IMR-90 (cell line): ENCODE data around the gene PLEKHG2. TPM values are rescaled to one million over a fixed set of nuclear protein-coding genes. Genes with fewer than 3 reads are reported as not detected.

Source experiments
- ATAC-seq: fragments of 200-7000 bp; cut with Tn5 transposase; 2 replicates; pipeline ENCODE4 v1.9.1; 2020; ENCODE audit warnings: low read depth, mild to moderate bottlenecking, moderate library complexity
- BruUV-seq: library from RNA; stranded (reverse); fragments of 400-500 nt; replicated peaks from 2 replicates; lab custom pipeline; 2021; lab: Mats Ljungman, UMichigan
- CTCF ChIA-PET: fragments of 300-600 bp; formaldehyde crosslinking; extraction: SDS; loops from one replicate; lab custom pipeline; 2021; ENCODE audit warnings: antibody characterized with exemption; lab: Yijun Ruan, JAX
- POLR2A ChIA-PET: fragments of 300-600 bp; sonication (Branson Sonifier 250); formaldehyde crosslinking; loops from one replicate; lab custom pipeline; 2022; ENCODE audit warnings: antibody characterized with exemption; ENCODE audit not compliant: unreplicated experiment; lab: Charles Lee
- DNase-seq: peaks from one replicate; pipeline ENCODE4 v3.0.0; 2013
- H2AFZ ChIP-seq: replicated peaks from 2 replicates; pipeline ENCODE3; 2013; ENCODE audit warnings: low read length, mild to moderate bottlenecking; ENCODE audit not compliant: poor library complexity
- H2AK5ac ChIP-seq: 2 replicates; pipeline ENCODE4 v1.6.1; 2013; ENCODE audit warnings: low read depth, low read length, inconsistent platforms
- H2AK9ac ChIP-seq: replicated peaks from 2 replicates; pipeline ENCODE3; 2013; ENCODE audit warnings: mild to moderate bottlenecking, low read depth, low read length, moderate library complexity; ENCODE audit not compliant: poor library complexity
- H2BK120ac ChIP-seq: 2 replicates; pipeline ENCODE4 v1.6.1; 2013; ENCODE audit warnings: low read depth, low read length, inconsistent platforms
- H2BK15ac ChIP-seq: 3 replicates; pipeline ENCODE4 v1.6.1; 2013; ENCODE audit warnings: low read depth, low read length, inconsistent platforms
- H2BK20ac ChIP-seq: 2 replicates; pipeline ENCODE4 v1.6.1; 2013; ENCODE audit warnings: low read depth, mild to moderate bottlenecking, inconsistent platforms, low read length, moderate library complexity
- H2BK5ac ChIP-seq: 2 replicates; pipeline ENCODE4 v1.6.1; 2013; ENCODE audit warnings: mild to moderate bottlenecking, low read depth, low read length, inconsistent platforms; ENCODE audit not compliant: poor library complexity, severe bottlenecking
- H3K14ac ChIP-seq: replicated peaks from 2 replicates; pipeline ENCODE4 v1.6.1; 2013; ENCODE audit warnings: low read depth, low read length, inconsistent platforms
- H3K18ac ChIP-seq: 2 replicates; pipeline ENCODE4 v1.6.1; 2013; ENCODE audit warnings: low read depth, low read length, control low read depth
- H3K23ac ChIP-seq: 2 replicates; pipeline ENCODE4 v1.6.1; 2013; ENCODE audit warnings: low read depth, low read length, inconsistent platforms
- H3K27ac ChIP-seq: 2 replicates; pipeline ENCODE4 v1.5.1; 2013; ENCODE audit warnings: mild to moderate bottlenecking, control low read depth, low read length; ENCODE audit not compliant: insufficient read depth
- H3K27me3 ChIP-seq: 2 replicates; pipeline ENCODE4 v1.6.1; 2013; ENCODE audit warnings: low read length; ENCODE audit not compliant: control insufficient read depth, insufficient read depth
- H3K36me3 ChIP-seq: 2 replicates; pipeline ENCODE4 v1.6.1; 2013; ENCODE audit warnings: low read length, mixed read lengths; ENCODE audit not compliant: control insufficient read depth, insufficient read depth
- H3K4ac ChIP-seq: 2 replicates; pipeline ENCODE4 v1.6.1; 2013; ENCODE audit warnings: low read depth, low read length, inconsistent platforms
- H3K4me1 ChIP-seq: 2 replicates; pipeline ENCODE4 v1.6.1; 2013; ENCODE audit warnings: low read length, mixed read lengths; ENCODE audit not compliant: control insufficient read depth, insufficient read depth
- H3K4me2 ChIP-seq: 2 replicates; pipeline ENCODE4 v1.6.1; 2013; ENCODE audit warnings: low read depth, mild to moderate bottlenecking, control low read depth, low read length, moderate library complexity
- H3K4me3 ChIP-seq: 2 replicates; pipeline ENCODE4 v1.5.1; 2013; ENCODE audit warnings: low read depth, mild to moderate bottlenecking, control low read depth, low read length, moderate library complexity; ENCODE audit not compliant: insufficient read depth
- H3K56ac ChIP-seq: 2 replicates; pipeline ENCODE4 v1.6.1; 2013; ENCODE audit warnings: low read length, inconsistent platforms; ENCODE audit not compliant: insufficient read depth; ENCODE audit errors: extremely low read depth
- H3K79me1 ChIP-seq, 2 experiments: 2 replicates each; pipeline ENCODE4 v1.6.1; 2013; ENCODE audit warnings: low read length in 2 of 2, inconsistent platforms in 1 of 2, low read depth in 1 of 2
- H3K9ac ChIP-seq: 2 replicates; pipeline ENCODE4 v1.6.1; 2013; ENCODE audit warnings: low read depth, low read length, control low read depth
- H3K9me1 ChIP-seq: 2 replicates; pipeline ENCODE4 v1.6.1; 2013; ENCODE audit warnings: low read length, inconsistent platforms; ENCODE audit not compliant: insufficient read depth
- H3K9me3 ChIP-seq: 2 replicates; pipeline ENCODE4 v1.6.1; 2013; ENCODE audit warnings: low read length; ENCODE audit not compliant: control insufficient read depth, insufficient read depth
- H4K20me1 ChIP-seq: 2 replicates; pipeline ENCODE4 v1.6.1; 2013; ENCODE audit warnings: low read length, inconsistent platforms; ENCODE audit not compliant: insufficient read depth
- H4K5ac ChIP-seq: 2 replicates; pipeline ENCODE4 v1.6.1; 2013; ENCODE audit warnings: mild to moderate bottlenecking, low read depth, low read length, control low read depth
- H4K8ac ChIP-seq, 2 experiments: 2 replicates each; pipeline ENCODE4 v1.6.1; 2013; ENCODE audit warnings: low read depth in 2 of 2, low read length in 2 of 2, control low read depth in 1 of 2, inconsistent platforms in 1 of 2
- H4K91ac ChIP-seq: 2 replicates; pipeline ENCODE4 v1.6.1; 2013; ENCODE audit warnings: low read depth, low read length, inconsistent platforms; ENCODE audit not compliant: insufficient read depth
- BHLHE40 ChIP-seq: fragments of 150-350 bp; IDR thresholded peaks from 2 replicates; pipeline ENCODE4 v1.6.1; 2016; ENCODE audit warnings: mild to moderate bottlenecking, low read depth, low read length
- CEBPB ChIP-seq: IDR thresholded peaks from 2 replicates; pipeline ENCODE4 v1.6.1; 2012; ENCODE audit warnings: low read depth, low read length, improper control_type of control experiment
- CHD1 ChIP-seq: IDR thresholded peaks from 2 replicates; pipeline ENCODE4 v1.6.1; 2012; ENCODE audit warnings: low read depth, low read length, improper control_type of control experiment
- CTCF ChIP-seq: conservative IDR thresholded peaks from 2 replicates; pipeline ENCODE4 v1.5.1; 2012; ENCODE audit warnings: mild to moderate bottlenecking, low read depth, low read length, improper control_type of control experiment
- ELK1 ChIP-seq: fragments of 150-350 bp; IDR thresholded peaks from 2 replicates; pipeline ENCODE4 v1.6.1; 2016; ENCODE audit warnings: low read depth, mild to moderate bottlenecking, low read length, moderate library complexity, borderline replicate concordance
- FOS ChIP-seq: fragments of 150-350 bp; IDR thresholded peaks from 2 replicates; pipeline ENCODE4 v1.6.1; 2016; ENCODE audit warnings: low read depth, low read length
- MAFK ChIP-seq: IDR thresholded peaks from 2 replicates; pipeline ENCODE4 v1.6.1; 2012; ENCODE audit warnings: low read depth, low read length, improper control_type of control experiment
- MAZ ChIP-seq: IDR thresholded peaks from 2 replicates; pipeline ENCODE4 v1.6.1; 2012; ENCODE audit warnings: low read depth, mild to moderate bottlenecking, low read length, improper control_type of control experiment, moderate library complexity, borderline replicate concordance
- MXI1 ChIP-seq: IDR thresholded peaks from 2 replicates; pipeline ENCODE4 v1.6.1; 2012; ENCODE audit warnings: low read depth, mild to moderate bottlenecking, low read length, moderate library complexity, borderline replicate concordance
- NFE2L2 ChIP-seq: fragments of 150-350 bp; IDR thresholded peaks from 2 replicates; pipeline ENCODE4 v1.6.1; 2016; ENCODE audit warnings: low read depth, mild to moderate bottlenecking, low read length
- POLR2A ChIP-seq: IDR thresholded peaks from 2 replicates; pipeline ENCODE4 v1.6.1; 2012; ENCODE audit warnings: mild to moderate bottlenecking, low read depth, low read length
- RAD21 ChIP-seq: IDR thresholded peaks from 2 replicates; pipeline ENCODE4 v1.6.1; 2012; ENCODE audit warnings: low read length, improper control_type of control experiment
- RCOR1 ChIP-seq: IDR thresholded peaks from 2 replicates; pipeline ENCODE4 v1.6.1; 2012; ENCODE audit warnings: mild to moderate bottlenecking, low read length, improper control_type of control experiment; ENCODE audit not compliant: insufficient replicate concordance
- RFX5 ChIP-seq: IDR thresholded peaks from 2 replicates; pipeline ENCODE4 v1.8.0; 2012; ENCODE audit warnings: low read depth, mild to moderate bottlenecking, low read length, moderate library complexity
- SMC3 ChIP-seq: fragments of 150-350 bp; IDR thresholded peaks from 2 replicates; pipeline ENCODE4 v1.6.1; 2016; ENCODE audit warnings: low read depth, mild to moderate bottlenecking, antibody characterized with exemption, low read length, moderate library complexity
- WGBS, 2 experiments: methylation state at CpG; one replicate each; pipeline versions ENCODE4 v1.1.5 to v1.1.7; 2013; ENCODE audit warnings: missing lambda C conversion rate in 2 of 2; ENCODE audit not compliant: insufficient read length in 1 of 2; ENCODE audit errors: extremely low coverage in 2 of 2; 5-methylcytosine and 5-hydroxymethylcytosine counted together
- dilution Hi-C: fragments of 300-500 bp; cut with HindIII; formaldehyde crosslinking; loops from one replicate; pipeline ENCODE4 v1.14.3; 2018; ENCODE audit warnings: low sequenced_read_pairs; ENCODE audit not compliant: unreplicated experiment
- in situ Hi-C: fragments of 300-500 bp; cut with MboI; formaldehyde crosslinking; loops from 3 replicates; pipeline ENCODE4 v1.14.3; 2019; ENCODE audit warnings: low sequenced_read_pairs, inconsistent platforms, mixed read lengths
- intact Hi-C: fragments of 100-400 bp; cut with micrococcal nuclease; formaldehyde crosslinking; loops from 2 replicates; pipeline ENCODE4 v1.10.0; 2022
- polyA plus RNA-seq, 3 experiments: library from polyadenylated mRNA; depleted of rRNA; stranded (reverse); fragments of >200 nt; gene quantifications; 2 replicates each; pipeline ENCODE4 v1.2.3, GENCODE V29; 2012; ENCODE audit warnings: low replicate concordance in 1 of 3
- total RNA-seq: library from RNA; depleted of rRNA; stranded (reverse); fragments of >200 nt; gene quantifications from 2 replicates; pipeline ENCODE4 v1.2.3, GENCODE V29; 2012

Gene PLEKHG2
- total and polyA plus RNA-seq, 2 of the 4 experiments (the other 2 are of a cell fraction), result 6.5 to 28.3 TPM

- Histone ChIP-seq H3K4me2 (no peak overlapping the region), H3K27ac (no peak overlapping the region), H3K56ac (no peak overlapping the region), H2AK5ac (no peak overlapping the region), H2AFZ (no peak overlapping the region), H3K18ac (no peak overlapping the region), H3K79me1 (peaks cover 2 to 23% of the 10 kb centered on the region in 2 experiments), H2BK120ac (no peak overlapping the region), H3K9me3 (no peaks in the 10 kb centered on the region), H4K5ac (no peak overlapping the region), H2BK20ac (no peak overlapping the region), H3K9ac (no peak overlapping the region), H3K36me3 (peaks cover 77% of the 10 kb centered on the region), H3K23ac (no peak overlapping the region), H2AK9ac (no peak overlapping the region), H4K20me1 (peaks cover 4% of the 10 kb centered on the region), H2BK5ac (no peak overlapping the region), H3K27me3 (no peaks in the 10 kb centered on the region), H3K14ac (no peak overlapping the region), H3K4me1 (0 out of 2 replicates have a peak, but pooled peaks cover 2% of the 10 kb centered on the region), H2BK15ac (no peak overlapping the region), H4K8ac (no peak overlapping the region), H3K4me3 (no peak overlapping the region), H3K9me1 (peaks cover 4% of the 10 kb centered on the region; the same call in 1 of the 2 replicates), H4K91ac (no peak overlapping the region), H3K4ac (no peak overlapping the region)
- ChIA-PET CTCF (no interaction called here), POLR2A (no interaction called here)
- in situ Hi-C loops (no loop called here), dilution Hi-C loops (no loop called here), intact Hi-C loops (no loop called here)
- 89% methylated on average over 5 of the region's 18 CpGs; no CpG with 5 or more reads in 1 of the 2 experiments for WGBS, 2 experiments
- DNase-seq (no peak), ATAC-seq (no peak)
- no TSS peak for BruUV-seq
- TF ChIP-seq NFE2L2 (no peak), POLR2A (no peak), CTCF (no peak), ELK1 (no peak), CHD1 (no peak), RAD21 (no peak), SMC3 (no peak), MXI1 (no peak), CEBPB (no peak), RCOR1 (no peak), FOS (no peak), BHLHE40 (no peak), MAZ (no peak), RFX5 (no peak), MAFK (no peak)
Observed at GRCh38 chr19:39382991-39383828, 29.3 kb upstream of the PLEKHG2 start.
